ENCODE measurements around the gene BMPR1A.

The BMPR1A gene

GRCh38 chr10:86747796-86748581, 8.4 kb upstream of the BMPR1A start:
- no peak for TF ChIP-seq CTCF (conservative IDR thresholded peaks at IDR 0.05)
- H3K27ac ChIP-seq = peak overlapping the region; percentile 40

GRCh38 chr10:86749854-86750253, 6.6 kb upstream of the BMPR1A start:
- no peak overlapping the region for H3K27ac ChIP-seq
- no peak for TF ChIP-seq CTCF (conservative IDR thresholded peaks at IDR 0.05)

GRCh38 chr10:86751477-86751876, 4.9 kb upstream of the BMPR1A start:
- TF ChIP-seq CTCF (conservative IDR thresholded peaks at IDR 0.05) = no peak
- H3K27ac ChIP-seq = no peak overlapping the region

- no peak for TF ChIP-seq CTCF (conservative IDR thresholded peaks at IDR 0.05)
- H3K27ac ChIP-seq = no peak overlapping the region
Observed at GRCh38 chr10:86752311-86752710, 4.1 kb upstream of the BMPR1A start.

- H3K27ac ChIP-seq = no peak overlapping the region
- TF ChIP-seq CTCF (conservative IDR thresholded peaks at IDR 0.05) = no peak
Observed at GRCh38 chr10:86753051-86753450, 3.4 kb upstream of the BMPR1A start.

GRCh38 chr10:86753638-86754434, 2.6 kb upstream of the BMPR1A start:
- H3K27ac ChIP-seq = 0 out of 2 replicates have a peak overlapping the region, but pooled peaks have one; percentile 96
- no peak for TF ChIP-seq CTCF (conservative IDR thresholded peaks at IDR 0.05)

GRCh38 chr10:86755454-86755739, 1.0 kb upstream of the BMPR1A start:
- H3K27ac ChIP-seq = peak overlapping the region; percentile 96

More at GRCh38 chr10:86755454-86755739, 1.0 kb upstream of the BMPR1A start:
- TF ChIP-seq CTCF (conservative IDR thresholded peaks at IDR 0.05) = no peak

All from VCaP (cell line).